B cell (primary cell): Measurements from ENCODE around the gene PRAMEF10. TPM values are rescaled to one million over a fixed set of nuclear protein-coding genes. Genes with fewer than 3 reads are reported as not detected.
"Not testable (repeated sequence)": the region's sequence is repeated elsewhere in the genome, so short reads cannot be mapped to it uniquely, and the experiment has no call there.

Source experiments
- ATAC-seq: fragments of 200-7000 bp; cut with Tn5 transposase; one replicate; pipeline ENCODE4 v1.10.0; 2021; ENCODE audit warnings: low read depth, mild to moderate bottlenecking, moderate number of reproducible peaks, moderate library complexity
- CTCF ChIA-PET: fragments of 350-600 bp; sonication (Branson Sonifier 250); formaldehyde crosslinking; loops from one replicate; lab custom pipeline; 2021; ENCODE audit warnings: antibody characterized with exemption, inconsistent platforms; lab: Charles Lee
- POLR2A ChIA-PET: fragments of 350-600 bp; sonication (Branson Sonifier 250); formaldehyde crosslinking; loops from one replicate; lab custom pipeline; 2021; ENCODE audit warnings: antibody characterized with exemption; lab: Charles Lee
- DNase-seq: peaks from one replicate; pipeline ENCODE4 v3.0.0; 2013
- H2AFZ ChIP-seq: 2 replicates; pipeline ENCODE4 v1.6.1; 2012; ENCODE audit warnings: mild to moderate bottlenecking, low read depth, low read length; ENCODE audit not compliant: insufficient read depth, poor library complexity, severe bottlenecking
- H3K27ac ChIP-seq, 2 donors: 1 replicate in 1 of 2; 2 replicates in 1 of 2; pipeline ENCODE4 v1.5.1; 2012 to 2013; ENCODE audit warnings: low read length in 2 of 2, mild to moderate bottlenecking in 2 of 2, moderate library complexity in 1 of 2
- H3K27me3 ChIP-seq, 4 experiments: fragments of 200-600 bp in 1 of 4; sonication (generic) in 1 of 4; replicated peaks in 1 of 4; 1 replicate in 2 of 4; 2 replicates in 2 of 4; pipeline versions ENCODE4 v1.6.1 to v1.7.0; 2013 to 2016; ENCODE audit warnings: low read length in 3 of 4, mild to moderate bottlenecking in 2 of 4, mixed read lengths in 1 of 4, moderate library complexity in 1 of 4; ENCODE audit not compliant: insufficient read depth in 4 of 4, control insufficient read depth in 3 of 4; ENCODE audit errors: control extremely low read depth in 1 of 4
- H3K36me3 ChIP-seq, 2 experiments: replicated peaks in 1 of 2; 1 replicate in 1 of 2; 2 replicates in 1 of 2; pipeline versions ENCODE4 v1.6.1 to v1.7.1; 2013; ENCODE audit warnings: low read length in 1 of 2; ENCODE audit not compliant: insufficient read depth in 2 of 2, control insufficient read depth in 1 of 2; ENCODE audit errors: control extremely low read depth in 1 of 2, extremely low read depth in 1 of 2
- H3K4me1 ChIP-seq, 2 donors: fragments of 200-600 bp in 1 of 2; sonication (generic) in 1 of 2; 1 replicate in 1 of 2; 2 replicates in 1 of 2; pipeline versions ENCODE4 v1.5.1 to v1.6.1; 2013 to 2017; ENCODE audit warnings: low read length in 2 of 2; ENCODE audit not compliant: control insufficient read depth in 2 of 2, insufficient read depth in 2 of 2
- H3K4me2 ChIP-seq: replicated peaks from 2 replicates; pipeline ENCODE3; 2012; ENCODE audit warnings: mild to moderate bottlenecking, low read depth, low read length; ENCODE audit not compliant: poor library complexity, severe bottlenecking
- H3K4me3 ChIP-seq, 5 experiments: fragments of 200-600 bp in 1 of 5; sonication (generic) in 1 of 5; 1 replicate in 3 of 5; 2 replicates in 2 of 5; pipeline versions ENCODE4 v1.5.1 to v1.7.0; 2011 to 2016; ENCODE audit warnings: low read length in 4 of 5, mild to moderate bottlenecking in 4 of 5, low read depth in 2 of 5, control low read depth in 1 of 5, moderate library complexity in 1 of 5; ENCODE audit not compliant: insufficient read depth in 1 of 5; ENCODE audit errors: control extremely low read depth in 1 of 5, extremely low read depth in 1 of 5
- H3K79me2 ChIP-seq: fragments of 200-600 bp; sonication (generic); one replicate; pipeline ENCODE4 v1.6.0; 2016; ENCODE audit warnings: low read length; ENCODE audit not compliant: control insufficient read depth, insufficient read depth
- H3K9ac ChIP-seq: fragments of 200-600 bp; sonication (generic); 2 replicates; pipeline ENCODE4 v1.6.1; 2017; ENCODE audit warnings: mild to moderate bottlenecking, low read length, moderate library complexity
- H3K9me3 ChIP-seq, 3 donors: one replicate each; pipeline versions ENCODE4 v1.6.1 to v1.7.1; 2013; ENCODE audit warnings: low read length in 2 of 3; ENCODE audit not compliant: control insufficient read depth in 2 of 3, insufficient read depth in 1 of 3; ENCODE audit errors: control extremely low read depth in 1 of 3
- H4K20me1 ChIP-seq: 2 replicates; pipeline ENCODE4 v1.6.0; 2012; ENCODE audit warnings: mild to moderate bottlenecking, low read length; ENCODE audit not compliant: insufficient read depth, control insufficient read depth, poor library complexity, severe bottlenecking
- H3K27ac Mint-ChIP-seq: one replicate; pipeline ENCODE4 v1.8.0; 2021; ENCODE audit warnings: mixed read lengths
- H3K27me3 Mint-ChIP-seq: one replicate; pipeline ENCODE4 v1.8.0; 2021; ENCODE audit warnings: mixed read lengths
- H3K4me1 Mint-ChIP-seq: one replicate; pipeline ENCODE4 v1.8.0; 2021; ENCODE audit warnings: mixed read lengths
- H3K4me3 Mint-ChIP-seq: one replicate; pipeline ENCODE4 v1.8.0; 2021; ENCODE audit warnings: mixed read lengths
- H3K9me3 Mint-ChIP-seq: one replicate; pipeline ENCODE4 v1.8.0; 2022; ENCODE audit warnings: mixed read lengths; ENCODE audit not compliant: insufficient read depth
- WGBS: methylation state at CpG from one replicate; pipeline ENCODE4 v1.1.5; 2013; ENCODE audit warnings: missing lambda C conversion rate; ENCODE audit not compliant: insufficient coverage; 5-methylcytosine and 5-hydroxymethylcytosine counted together
- intact Hi-C: fragments of 100-400 bp; cut with micrococcal nuclease; formaldehyde crosslinking; loops from one replicate; pipeline ENCODE4 v1.10.0; 2022
- polyA plus RNA-seq: library from polyadenylated mRNA; depleted of rRNA; stranded (reverse); fragments of >200 nt; gene quantifications from 2 replicates; pipeline ENCODE4 v1.2.3, GENCODE V29; 2012
- total RNA-seq, 2 donors: library from RNA; stranded (reverse); fragments of 120-200 nt in 1 of 2; gene quantifications; 1 replicate in 1 of 2; 2 replicates in 1 of 2; pipeline versions ENCODE4 v1.2.3 to v1.2.4, GENCODE V29; 2013 to 2022

Gene PRAMEF10
- total and polyA plus RNA-seq, 2 donors (not counting 1 experiment from before 2014, with no cell fraction given), result not detected

DNA sequence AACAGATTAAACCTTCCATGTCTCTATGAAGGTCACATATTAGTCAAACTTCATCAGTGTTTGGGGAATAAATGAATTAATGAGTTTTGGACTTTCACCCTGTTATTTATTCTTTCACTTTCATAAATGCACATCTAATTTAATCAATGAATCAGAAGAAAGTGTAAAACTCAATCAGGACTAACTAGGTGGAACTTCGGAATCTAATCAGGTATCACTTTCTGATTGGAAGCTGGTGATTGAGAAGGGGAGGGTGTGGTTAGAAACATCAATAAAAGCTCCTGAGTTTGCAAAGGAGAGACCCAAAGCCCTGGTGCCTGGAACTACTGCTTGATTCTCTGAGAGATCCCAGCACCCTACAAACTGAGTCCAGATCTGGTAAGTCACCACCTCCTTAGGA, 18.2 kb upstream of the PRAMEF10 start, which contains the start of gene PRAMEF7:
Gene PRAMEF7, plus strand, starts transcription at position 301 of the 400 bp plus-strand sequence. CDS start 1,083 bp downstream, outside the sequence.
- H3K4me1 Mint-ChIP-seq, H3K79me2 ChIP-seq, H3K9me3 Mint-ChIP-seq, DNase-seq, H3K27me3 ChIP-seq, H3K9me3 ChIP-seq, H3K27me3 Mint-ChIP-seq, H3K9ac ChIP-seq, H3K27ac Mint-ChIP-seq, H2AFZ ChIP-seq, H3K4me1 ChIP-seq, H3K36me3 ChIP-seq, H4K20me1 ChIP-seq, POLR2A ChIA-PET, ATAC-seq, H3K4me2 ChIP-seq, H3K27ac ChIP-seq, H3K4me3 ChIP-seq, CTCF ChIA-PET, H3K4me3 Mint-ChIP-seq, intact Hi-C loops: not testable (repeated sequence)
- WGBS, result no CpG with 5 or more reads among the region's 1 CpG

DNA sequence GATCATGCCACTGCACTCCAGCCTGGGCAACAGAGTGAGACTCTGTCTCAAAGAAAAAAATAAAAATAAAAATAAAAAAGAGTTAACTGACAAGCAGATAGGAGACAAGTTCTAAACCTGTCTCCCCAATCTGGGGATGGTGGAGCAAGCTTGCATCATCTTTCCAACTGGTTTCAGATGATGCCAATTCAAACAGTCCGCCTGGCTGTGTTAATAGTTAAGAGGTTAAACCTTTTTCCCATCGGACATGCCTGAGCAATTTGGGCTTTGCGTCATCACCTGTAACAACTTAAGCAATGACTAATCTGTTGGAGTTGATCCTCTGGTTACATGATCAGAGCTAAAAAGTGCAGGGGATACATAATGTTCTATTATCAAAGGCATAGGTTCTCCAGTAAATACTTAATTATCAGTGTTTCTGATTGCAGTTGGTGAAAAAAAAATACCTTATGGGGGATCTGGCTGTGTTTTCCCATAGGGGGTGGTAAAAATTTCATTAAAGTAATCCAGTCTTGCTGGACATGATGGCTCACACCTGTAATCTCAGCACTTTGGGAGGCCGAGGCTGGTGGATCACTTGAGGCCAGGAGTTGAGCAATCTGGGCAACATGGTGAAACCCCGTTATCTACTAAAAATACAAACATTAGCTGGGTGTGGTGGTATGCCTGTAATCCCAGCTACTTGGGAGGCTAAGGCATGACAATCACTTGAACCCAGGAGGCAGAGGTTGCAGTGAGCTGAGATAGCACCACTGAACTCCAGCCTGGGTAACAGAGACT, 5.9 kb upstream of the PRAMEF10 start:
- no CpG with 5 or more reads among the region's 5 CpGs for WGBS
- H3K27me3 ChIP-seq, H3K4me1 Mint-ChIP-seq, H3K27ac ChIP-seq, H3K4me3 Mint-ChIP-seq, H3K27ac Mint-ChIP-seq, H3K4me1 ChIP-seq, H3K9ac ChIP-seq, H3K9me3 Mint-ChIP-seq, H3K36me3 ChIP-seq, ATAC-seq, CTCF ChIA-PET, H3K4me3 ChIP-seq, H4K20me1 ChIP-seq, H2AFZ ChIP-seq, H3K9me3 ChIP-seq, POLR2A ChIA-PET, intact Hi-C loops, H3K79me2 ChIP-seq, DNase-seq, H3K4me2 ChIP-seq, H3K27me3 Mint-ChIP-seq: not testable (repeated sequence)

DNA sequence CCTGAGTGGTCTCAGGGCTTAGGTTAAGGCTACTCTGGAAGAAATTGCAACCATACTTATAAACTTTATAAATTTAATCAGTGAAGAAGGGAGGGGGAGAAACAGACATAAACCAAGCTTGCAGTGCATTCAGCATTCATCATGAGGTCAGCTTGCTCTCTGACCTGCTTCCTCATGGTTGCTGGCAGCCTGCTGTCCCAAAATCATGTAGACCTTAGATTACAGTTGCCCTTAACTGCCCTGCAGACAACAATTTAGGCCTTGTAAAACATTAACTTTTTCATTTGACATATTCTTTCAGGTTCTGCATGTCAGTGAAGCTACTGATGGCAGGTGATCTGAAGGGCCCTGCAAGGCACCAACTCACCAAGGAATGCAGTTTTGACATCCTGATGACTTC, 1.1 kb upstream of the PRAMEF10 start:
- POLR2A ChIA-PET, H3K9ac ChIP-seq, H3K9me3 Mint-ChIP-seq, DNase-seq, H3K79me2 ChIP-seq, H3K27me3 ChIP-seq, CTCF ChIA-PET, H2AFZ ChIP-seq, H3K4me2 ChIP-seq, H3K27ac ChIP-seq, H3K9me3 ChIP-seq, H3K36me3 ChIP-seq, H3K4me3 Mint-ChIP-seq, H3K27ac Mint-ChIP-seq, H3K4me1 ChIP-seq, intact Hi-C loops, H3K4me1 Mint-ChIP-seq, H3K4me3 ChIP-seq, H3K27me3 Mint-ChIP-seq, H4K20me1 ChIP-seq, ATAC-seq: not testable (repeated sequence)

DNA sequence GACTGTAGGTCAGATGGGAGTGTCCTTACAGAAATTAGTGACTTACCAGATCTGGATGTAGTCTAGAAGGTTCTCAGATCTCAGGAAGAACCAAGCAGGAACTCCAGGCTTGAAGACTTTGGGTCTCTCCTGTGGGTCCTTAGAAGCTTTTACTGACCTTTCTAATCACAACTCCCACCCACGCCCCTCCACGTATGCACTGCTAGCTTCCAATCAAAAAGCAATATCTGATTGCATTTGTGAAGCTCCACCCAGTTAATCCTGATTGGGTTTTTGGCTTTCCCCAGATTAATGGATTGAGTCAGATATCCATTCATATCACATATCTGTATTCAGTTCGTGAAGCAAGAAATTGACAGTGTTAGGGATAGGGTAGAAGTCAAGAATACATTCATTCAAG, 12.0 kb downstream of the PRAMEF10 start, which contains the start of gene PRAMEF4:
Gene PRAMEF4, minus strand, starts transcription at position 101 of the 400 bp plus-strand sequence. CDS start 2,807 bp downstream, outside the sequence.
- not testable (repeated sequence) for H3K9me3 Mint-ChIP-seq

More for the DNA sequence above, 12.0 kb downstream of the PRAMEF10 start, which contains the start of gene PRAMEF4:
- H3K4me3 ChIP-seq, H3K4me1 ChIP-seq, DNase-seq, H3K4me3 Mint-ChIP-seq, intact Hi-C loops, H3K4me2 ChIP-seq, H3K4me1 Mint-ChIP-seq, H3K27me3 Mint-ChIP-seq, H3K9me3 ChIP-seq, H3K79me2 ChIP-seq, H3K36me3 ChIP-seq, POLR2A ChIA-PET, H3K27ac Mint-ChIP-seq, ATAC-seq, H3K9ac ChIP-seq, H3K27me3 ChIP-seq, CTCF ChIA-PET, H4K20me1 ChIP-seq, H2AFZ ChIP-seq, H3K27ac ChIP-seq: not testable (repeated sequence)
- WGBS, result no CpG with 5 or more reads among the region's 3 CpGs
